DOHH2 (cell line): ENCODE measurements around the gene B3GLCT.

Experiments
- EZH2phosphoT487 ChIP-seq: fragments of 200-600 bp; sonication (generic); IDR thresholded peaks from 2 replicates; pipeline ENCODE4 v1.6.1; 2017; ENCODE audit warnings: borderline replicate concordance, mild to moderate bottlenecking, antibody characterized with exemption, low read length, moderate library complexity, mixed read lengths
- TF ChIP-seq, protein P1 (sequence below): fragments of 200-600 bp; sonication (generic); IDR thresholded peaks from one replicate; pipeline ENCODE4 v1.5.1; 2014; ENCODE audit warnings: antibody characterized with exemption, mild to moderate bottlenecking, low read depth, low read length; ENCODE audit not compliant: poor library complexity, severe bottlenecking

DNA sequence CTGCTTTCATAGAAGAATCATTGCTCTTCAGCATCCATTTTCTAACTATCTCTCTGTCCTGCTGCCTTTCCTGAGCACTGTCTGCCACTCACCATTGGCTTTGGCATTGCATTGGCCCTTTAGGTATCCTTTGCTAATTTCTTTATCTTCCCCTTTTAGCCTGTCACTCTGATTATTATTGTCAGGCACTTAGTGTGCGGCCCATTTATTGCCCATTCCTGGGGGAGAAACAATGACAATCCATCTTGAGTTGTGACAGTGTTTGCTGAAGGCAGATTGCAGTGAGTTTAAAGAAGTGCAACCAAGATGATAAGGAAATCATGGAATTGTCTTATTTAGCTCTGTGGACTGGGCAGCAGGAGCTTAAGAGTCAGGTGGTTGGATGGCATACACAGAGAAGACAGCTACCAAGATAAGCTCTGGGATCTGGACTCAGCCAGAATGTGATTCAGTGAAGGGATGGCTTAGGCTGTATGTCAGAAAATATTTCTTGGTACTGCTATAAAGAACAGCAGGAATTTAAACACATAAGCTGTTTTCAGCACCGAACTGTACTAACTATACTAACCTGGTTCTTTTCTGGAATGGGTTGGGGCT, 25.3 kb downstream of the B3GLCT start:
- TF ChIP-seq, protein P1, sequence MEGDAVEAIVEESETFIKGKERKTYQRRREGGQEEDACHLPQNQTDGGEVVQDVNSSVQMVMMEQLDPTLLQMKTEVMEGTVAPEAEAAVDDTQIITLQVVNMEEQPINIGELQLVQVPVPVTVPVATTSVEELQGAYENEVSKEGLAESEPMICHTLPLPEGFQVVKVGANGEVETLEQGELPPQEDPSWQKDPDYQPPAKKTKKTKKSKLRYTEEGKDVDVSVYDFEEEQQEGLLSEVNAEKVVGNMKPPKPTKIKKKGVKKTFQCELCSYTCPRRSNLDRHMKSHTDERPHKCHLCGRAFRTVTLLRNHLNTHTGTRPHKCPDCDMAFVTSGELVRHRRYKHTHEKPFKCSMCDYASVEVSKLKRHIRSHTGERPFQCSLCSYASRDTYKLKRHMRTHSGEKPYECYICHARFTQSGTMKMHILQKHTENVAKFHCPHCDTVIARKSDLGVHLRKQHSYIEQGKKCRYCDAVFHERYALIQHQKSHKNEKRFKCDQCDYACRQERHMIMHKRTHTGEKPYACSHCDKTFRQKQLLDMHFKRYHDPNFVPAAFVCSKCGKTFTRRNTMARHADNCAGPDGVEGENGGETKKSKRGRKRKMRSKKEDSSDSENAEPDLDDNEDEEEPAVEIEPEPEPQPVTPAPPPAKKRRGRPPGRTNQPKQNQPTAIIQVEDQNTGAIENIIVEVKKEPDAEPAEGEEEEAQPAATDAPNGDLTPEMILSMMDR = no peak
- no peak for TF ChIP-seq EZH2phosphoT487
